B cell (primary cell): Measurements from ENCODE around the gene CACNB2.

Source experiments
- EZH2 ChIP-seq: IDR thresholded peaks from 2 replicates; pipeline ENCODE4 v1.6.1; 2012; ENCODE audit warnings: borderline replicate concordance, low read depth, mild to moderate bottlenecking, moderate library complexity, low read length; ENCODE audit not compliant: insufficient read depth, poor library complexity, severe bottlenecking
- TF ChIP-seq, protein P1 (sequence below): fragments of 200-600 bp; IDR thresholded peaks from one replicate; pipeline ENCODE4 v1.8.0; 2022; ENCODE audit warnings: antibody characterized with exemption, mild to moderate bottlenecking

DNA sequence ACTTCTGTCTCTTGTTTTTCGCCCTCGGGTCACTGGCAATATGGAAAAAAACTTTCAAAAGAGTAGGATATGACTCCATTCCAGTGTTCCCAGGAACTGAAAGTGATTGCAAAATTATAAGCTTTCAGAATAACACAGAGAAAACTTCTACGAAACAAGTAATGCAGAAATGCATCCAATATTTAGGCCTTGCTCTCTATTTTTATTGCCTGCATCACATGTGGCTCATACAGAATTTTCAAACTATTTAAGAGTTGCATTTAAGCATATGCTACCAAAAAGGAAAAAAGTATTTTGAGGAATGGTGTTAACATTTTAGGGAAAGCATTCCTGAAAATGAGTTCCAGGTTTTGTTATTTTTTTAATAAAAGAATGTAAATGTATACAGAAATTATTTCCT lies 228.0 kb downstream of the CACNB2 start:
- TF ChIP-seq, protein P1, sequence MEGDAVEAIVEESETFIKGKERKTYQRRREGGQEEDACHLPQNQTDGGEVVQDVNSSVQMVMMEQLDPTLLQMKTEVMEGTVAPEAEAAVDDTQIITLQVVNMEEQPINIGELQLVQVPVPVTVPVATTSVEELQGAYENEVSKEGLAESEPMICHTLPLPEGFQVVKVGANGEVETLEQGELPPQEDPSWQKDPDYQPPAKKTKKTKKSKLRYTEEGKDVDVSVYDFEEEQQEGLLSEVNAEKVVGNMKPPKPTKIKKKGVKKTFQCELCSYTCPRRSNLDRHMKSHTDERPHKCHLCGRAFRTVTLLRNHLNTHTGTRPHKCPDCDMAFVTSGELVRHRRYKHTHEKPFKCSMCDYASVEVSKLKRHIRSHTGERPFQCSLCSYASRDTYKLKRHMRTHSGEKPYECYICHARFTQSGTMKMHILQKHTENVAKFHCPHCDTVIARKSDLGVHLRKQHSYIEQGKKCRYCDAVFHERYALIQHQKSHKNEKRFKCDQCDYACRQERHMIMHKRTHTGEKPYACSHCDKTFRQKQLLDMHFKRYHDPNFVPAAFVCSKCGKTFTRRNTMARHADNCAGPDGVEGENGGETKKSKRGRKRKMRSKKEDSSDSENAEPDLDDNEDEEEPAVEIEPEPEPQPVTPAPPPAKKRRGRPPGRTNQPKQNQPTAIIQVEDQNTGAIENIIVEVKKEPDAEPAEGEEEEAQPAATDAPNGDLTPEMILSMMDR = no peak
- TF ChIP-seq EZH2 = no peak
